Measurements from ENCODE around the gene ACTA2.
A peak's percentile ranks its signal among the peaks of the same experiment; 100 is the strongest.

Gene ACTA2

DNA sequence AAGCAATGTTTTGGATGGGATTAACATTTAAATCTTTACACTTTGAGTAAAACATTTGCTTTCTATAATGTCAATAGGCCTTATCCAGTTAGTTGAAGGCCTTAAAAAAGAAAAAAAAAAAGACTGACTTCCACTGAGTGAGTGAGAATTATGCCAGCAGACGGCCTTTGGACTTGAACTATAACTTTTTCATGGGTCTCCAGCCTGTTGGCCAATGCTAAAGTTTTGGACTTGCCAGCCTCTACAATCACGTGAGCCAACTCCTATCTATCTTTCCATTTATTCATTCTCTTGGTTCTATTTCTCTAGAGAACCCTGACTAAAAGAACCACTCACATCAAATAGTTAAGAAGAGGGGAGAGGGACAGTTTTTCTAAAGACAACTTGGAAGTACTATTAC lies 35.3 kb upstream of the ACTA2 start:
- TF ChIP-seq, protein P1, sequence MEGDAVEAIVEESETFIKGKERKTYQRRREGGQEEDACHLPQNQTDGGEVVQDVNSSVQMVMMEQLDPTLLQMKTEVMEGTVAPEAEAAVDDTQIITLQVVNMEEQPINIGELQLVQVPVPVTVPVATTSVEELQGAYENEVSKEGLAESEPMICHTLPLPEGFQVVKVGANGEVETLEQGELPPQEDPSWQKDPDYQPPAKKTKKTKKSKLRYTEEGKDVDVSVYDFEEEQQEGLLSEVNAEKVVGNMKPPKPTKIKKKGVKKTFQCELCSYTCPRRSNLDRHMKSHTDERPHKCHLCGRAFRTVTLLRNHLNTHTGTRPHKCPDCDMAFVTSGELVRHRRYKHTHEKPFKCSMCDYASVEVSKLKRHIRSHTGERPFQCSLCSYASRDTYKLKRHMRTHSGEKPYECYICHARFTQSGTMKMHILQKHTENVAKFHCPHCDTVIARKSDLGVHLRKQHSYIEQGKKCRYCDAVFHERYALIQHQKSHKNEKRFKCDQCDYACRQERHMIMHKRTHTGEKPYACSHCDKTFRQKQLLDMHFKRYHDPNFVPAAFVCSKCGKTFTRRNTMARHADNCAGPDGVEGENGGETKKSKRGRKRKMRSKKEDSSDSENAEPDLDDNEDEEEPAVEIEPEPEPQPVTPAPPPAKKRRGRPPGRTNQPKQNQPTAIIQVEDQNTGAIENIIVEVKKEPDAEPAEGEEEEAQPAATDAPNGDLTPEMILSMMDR (IDR thresholded peaks at IDR 0.05; ENCODE audit: low read depth, low read length) = no peak
- no peak for DNase-seq (ENCODE audit: extremely low read depth, low read depth)

DNA sequence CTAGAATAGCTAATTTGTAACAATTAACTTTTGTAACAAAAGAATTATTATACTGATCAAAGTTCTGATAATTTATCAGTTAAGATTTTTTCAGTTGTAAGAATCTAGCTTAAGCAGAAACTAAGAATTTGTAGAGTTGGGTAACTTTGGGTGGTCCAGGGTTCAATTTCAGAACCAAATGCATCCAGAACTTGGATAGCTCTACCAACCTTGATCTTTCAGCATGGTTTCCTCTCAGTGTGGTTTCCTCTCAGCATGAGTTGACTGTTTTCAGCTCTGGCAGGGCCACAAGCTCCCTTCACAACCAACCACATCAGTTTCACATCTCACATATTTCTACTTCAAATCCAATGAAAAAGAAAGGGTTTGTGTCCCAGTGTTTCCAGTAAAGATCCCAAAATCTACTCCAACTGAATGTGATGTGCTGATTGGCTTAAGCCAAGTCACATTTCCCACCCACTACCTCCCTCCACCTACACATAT lies 34.7 kb upstream of the ACTA2 start:
- TF ChIP-seq, protein P1 (IDR thresholded peaks at IDR 0.05; ENCODE audit: low read depth, low read length) = no peak

DNA sequence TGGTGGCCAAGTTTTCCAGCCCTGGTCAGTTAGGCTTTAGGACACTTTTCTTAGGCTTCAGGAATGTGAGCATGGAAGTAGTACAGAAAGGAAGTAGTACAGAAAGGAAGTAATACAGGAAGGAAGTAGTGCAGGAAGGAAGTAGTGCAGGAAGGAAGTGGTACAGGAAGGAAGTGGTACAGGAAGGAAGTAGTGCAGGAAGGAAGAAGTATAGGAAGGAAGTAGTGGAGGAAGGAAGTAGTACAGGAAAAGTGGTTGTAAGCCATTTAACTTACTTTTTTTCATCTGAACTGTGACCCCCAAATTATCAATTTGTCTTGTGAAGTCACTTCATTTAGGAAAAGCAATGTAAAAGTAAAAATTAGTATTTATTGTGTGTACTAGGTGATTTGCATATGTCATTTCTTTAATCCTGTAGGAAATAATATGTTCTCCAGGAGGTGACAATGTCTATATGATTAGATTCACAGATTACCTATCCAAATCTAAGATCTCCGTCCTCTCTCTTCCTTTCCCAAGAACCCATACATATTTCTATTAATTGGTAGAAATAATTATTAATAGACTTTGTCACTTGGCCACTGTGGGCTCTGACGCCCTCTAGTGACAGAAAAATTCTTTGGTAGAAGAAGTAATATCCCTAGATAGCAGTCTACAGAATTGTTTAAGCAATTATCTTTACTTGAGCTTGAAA lies 34.1 kb upstream of the ACTA2 start:
- DNase-seq (ENCODE audit: extremely low read depth, low read depth) = no peak
- TF ChIP-seq, protein P1 (IDR thresholded peaks at IDR 0.05; ENCODE audit: low read depth, low read length) = peak; percentile 66

More for the DNA sequence above, 34.7 kb upstream of the ACTA2 start:
- no peak for DNase-seq (ENCODE audit: extremely low read depth, low read depth)

DNA sequence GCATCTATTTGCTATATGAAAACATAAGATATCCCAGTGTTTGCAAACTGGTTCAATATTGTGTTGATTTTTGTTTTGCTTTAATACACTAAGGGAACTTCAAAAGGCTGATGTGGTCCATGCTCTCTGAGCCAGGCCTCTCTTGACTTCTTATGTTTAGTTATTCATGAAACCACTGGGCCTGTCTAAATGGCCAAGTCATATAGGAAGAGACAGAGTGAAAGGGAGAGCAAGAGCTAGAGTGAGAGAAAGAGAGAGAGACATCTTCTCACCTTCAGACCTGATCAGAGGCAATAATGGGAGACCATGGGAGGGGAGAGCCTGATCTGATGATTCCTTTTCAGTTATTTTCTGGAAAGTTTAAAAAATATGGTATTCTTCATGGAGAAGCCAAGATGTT lies 32.0 kb upstream of the ACTA2 start:
- no peak for DNase-seq (ENCODE audit: extremely low read depth, low read depth)
- TF ChIP-seq, protein P1 (IDR thresholded peaks at IDR 0.05; ENCODE audit: low read depth, low read length) = no peak

DNA sequence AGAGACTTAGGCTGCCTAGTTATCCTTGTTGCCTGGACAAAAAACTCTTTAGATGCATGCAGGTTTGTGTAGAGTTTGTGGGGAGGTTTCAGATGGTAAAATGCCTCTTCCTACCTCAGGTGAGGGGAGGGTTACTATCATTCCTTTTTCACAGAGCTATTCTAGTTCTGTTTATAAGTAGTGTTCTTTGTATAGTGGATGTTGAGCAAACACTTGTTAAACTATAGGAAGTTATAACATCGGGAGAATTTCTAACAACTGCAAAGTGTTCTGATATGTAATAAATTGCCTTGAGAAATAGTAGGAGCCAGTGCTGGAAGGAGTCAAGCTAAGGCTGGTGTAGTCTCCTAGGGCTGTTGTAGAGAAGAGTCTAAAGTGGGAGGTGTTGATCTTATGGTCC lies 31.4 kb upstream of the ACTA2 start:
- no peak for DNase-seq (ENCODE audit: extremely low read depth, low read depth)

DNA sequence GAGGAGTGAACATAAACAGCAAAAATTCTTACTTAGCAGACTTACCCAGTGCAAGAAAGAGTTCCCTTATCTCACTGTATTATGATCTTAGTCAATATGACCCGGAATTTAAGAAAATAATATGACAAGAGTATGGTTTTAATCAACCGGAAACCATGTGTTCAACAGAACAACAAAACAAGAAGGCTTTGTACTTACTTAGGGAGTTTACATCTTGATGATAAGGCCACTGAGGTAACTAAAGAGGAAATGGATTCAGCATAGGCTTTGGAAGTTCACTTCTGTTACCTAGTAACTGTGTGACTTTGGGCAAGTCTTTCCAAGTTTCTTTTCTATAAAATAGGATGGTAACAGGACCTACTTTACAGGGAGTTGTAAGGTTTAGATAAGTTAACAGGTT lies 30.6 kb upstream of the ACTA2 start:
- TF ChIP-seq, protein P1 (IDR thresholded peaks at IDR 0.05; ENCODE audit: low read depth, low read length) = no peak
- no peak for DNase-seq (ENCODE audit: extremely low read depth, low read depth)

More for the DNA sequence above, 31.4 kb upstream of the ACTA2 start:
- TF ChIP-seq, protein P1 (IDR thresholded peaks at IDR 0.05; ENCODE audit: low read depth, low read length) = no peak

DNA sequence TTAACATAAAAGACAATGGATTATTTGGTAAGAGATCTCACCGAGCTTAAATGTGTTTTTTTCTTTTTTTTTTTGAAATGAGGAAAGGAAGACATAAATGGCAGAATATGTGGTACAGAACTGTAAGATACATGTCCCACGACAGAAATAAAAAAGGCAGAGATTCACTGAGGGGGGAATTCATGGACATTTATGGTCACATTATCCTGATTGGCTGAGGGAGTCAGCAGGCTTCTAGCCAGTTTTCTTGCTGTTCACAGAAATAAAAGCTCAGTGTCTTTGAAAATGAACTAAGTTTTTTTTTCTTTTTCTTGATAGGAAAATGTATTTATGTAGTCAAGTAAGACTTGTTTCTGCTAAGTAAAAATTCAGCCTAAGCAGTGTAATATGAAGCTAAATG lies 29.8 kb upstream of the ACTA2 start:
- no peak for DNase-seq (ENCODE audit: extremely low read depth, low read depth)
- TF ChIP-seq, protein P1 (IDR thresholded peaks at IDR 0.05; ENCODE audit: low read depth, low read length) = no peak
